IgD-negative memory B cell (primary cell): ENCODE results near the gene LRTM2. TPM values are rescaled to one million over a fixed set of nuclear protein-coding genes. Genes with fewer than 3 reads are reported as not detected.

Experiments
- polyA plus RNA-seq: library from polyadenylated mRNA; unstranded; fragments of 300-500 nt; fragmentation: Illumina TruSeq; gene quantifications from one replicate; pipeline ENCODE4 v1.2.3, GENCODE V29; 2021

Gene LRTM2
- polyA plus RNA-seq, 1 donor from 2014 or later = not detected

Other genes starting within 250 kb of the LRTM2 start
- 20.5 TPM for gene FBXL14, start 226.0 kb upstream of the LRTM2 start, polyA plus RNA-seq
- gene WNT5B, start 191.3 kb upstream of the LRTM2 start, polyA plus RNA-seq = 0.33 TPM
- gene ADIPOR2, start 129.5 kb upstream of the LRTM2 start, polyA plus RNA-seq = 2.9 TPM
- gene CACNA2D4, start 98.1 kb downstream of the LRTM2 start, polyA plus RNA-seq = 2.0 TPM
- gene DCP1B, start 183.9 kb downstream of the LRTM2 start, polyA plus RNA-seq = 19.2 TPM
- 0.06 TPM for gene CACNA1C, start 232.4 kb downstream of the LRTM2 start, polyA plus RNA-seq